Measurements from ENCODE around the gene MEIS2. TPM values are rescaled to one million over a fixed set of nuclear protein-coding genes. Genes with fewer than 3 reads are reported as not detected.

MEIS2 gene
- total RNA-seq, 1 donor from 2014 or later, result 6.6 TPM

DNA sequence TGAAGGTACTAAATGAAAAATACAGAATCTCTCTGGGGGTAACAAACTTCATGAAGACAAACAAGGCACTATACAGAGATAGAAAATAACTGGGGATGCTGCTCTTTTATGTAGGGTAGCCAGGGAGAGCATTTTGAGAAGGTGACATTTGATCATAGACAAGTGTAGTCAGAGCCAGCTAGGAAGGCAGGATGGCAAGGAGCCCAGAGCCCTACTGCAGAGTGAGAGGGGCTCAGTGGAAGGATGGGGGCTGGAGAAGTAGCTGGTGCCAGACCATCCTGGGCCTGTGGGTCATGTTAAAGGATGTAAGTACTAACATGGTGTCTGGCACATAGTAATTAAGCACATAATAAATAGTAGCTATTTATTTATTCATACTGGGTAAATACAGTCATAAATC is 133.6 kb downstream of the MEIS2 start:
- Histone ChIP-seq H3K36me3 (ENCODE audit: control insufficient read depth, insufficient read depth, low read length) (no peaks in the 10 kb centered on the region), H3K27me3 (ENCODE audit: control insufficient read depth, insufficient read depth, low read length) (no peaks in the 10 kb centered on the region), H3K4me3 (ENCODE audit: low read depth, low read length) (no peak overlapping the region)
- TF ChIP-seq, protein P1, sequence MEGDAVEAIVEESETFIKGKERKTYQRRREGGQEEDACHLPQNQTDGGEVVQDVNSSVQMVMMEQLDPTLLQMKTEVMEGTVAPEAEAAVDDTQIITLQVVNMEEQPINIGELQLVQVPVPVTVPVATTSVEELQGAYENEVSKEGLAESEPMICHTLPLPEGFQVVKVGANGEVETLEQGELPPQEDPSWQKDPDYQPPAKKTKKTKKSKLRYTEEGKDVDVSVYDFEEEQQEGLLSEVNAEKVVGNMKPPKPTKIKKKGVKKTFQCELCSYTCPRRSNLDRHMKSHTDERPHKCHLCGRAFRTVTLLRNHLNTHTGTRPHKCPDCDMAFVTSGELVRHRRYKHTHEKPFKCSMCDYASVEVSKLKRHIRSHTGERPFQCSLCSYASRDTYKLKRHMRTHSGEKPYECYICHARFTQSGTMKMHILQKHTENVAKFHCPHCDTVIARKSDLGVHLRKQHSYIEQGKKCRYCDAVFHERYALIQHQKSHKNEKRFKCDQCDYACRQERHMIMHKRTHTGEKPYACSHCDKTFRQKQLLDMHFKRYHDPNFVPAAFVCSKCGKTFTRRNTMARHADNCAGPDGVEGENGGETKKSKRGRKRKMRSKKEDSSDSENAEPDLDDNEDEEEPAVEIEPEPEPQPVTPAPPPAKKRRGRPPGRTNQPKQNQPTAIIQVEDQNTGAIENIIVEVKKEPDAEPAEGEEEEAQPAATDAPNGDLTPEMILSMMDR (IDR thresholded peaks at IDR 0.05; ENCODE audit: insufficient read depth, low read length, severe bottlenecking), result no peak
- DNase-seq (ENCODE audit: low read depth) (no peak), FAIRE-seq (no peak)

DNA sequence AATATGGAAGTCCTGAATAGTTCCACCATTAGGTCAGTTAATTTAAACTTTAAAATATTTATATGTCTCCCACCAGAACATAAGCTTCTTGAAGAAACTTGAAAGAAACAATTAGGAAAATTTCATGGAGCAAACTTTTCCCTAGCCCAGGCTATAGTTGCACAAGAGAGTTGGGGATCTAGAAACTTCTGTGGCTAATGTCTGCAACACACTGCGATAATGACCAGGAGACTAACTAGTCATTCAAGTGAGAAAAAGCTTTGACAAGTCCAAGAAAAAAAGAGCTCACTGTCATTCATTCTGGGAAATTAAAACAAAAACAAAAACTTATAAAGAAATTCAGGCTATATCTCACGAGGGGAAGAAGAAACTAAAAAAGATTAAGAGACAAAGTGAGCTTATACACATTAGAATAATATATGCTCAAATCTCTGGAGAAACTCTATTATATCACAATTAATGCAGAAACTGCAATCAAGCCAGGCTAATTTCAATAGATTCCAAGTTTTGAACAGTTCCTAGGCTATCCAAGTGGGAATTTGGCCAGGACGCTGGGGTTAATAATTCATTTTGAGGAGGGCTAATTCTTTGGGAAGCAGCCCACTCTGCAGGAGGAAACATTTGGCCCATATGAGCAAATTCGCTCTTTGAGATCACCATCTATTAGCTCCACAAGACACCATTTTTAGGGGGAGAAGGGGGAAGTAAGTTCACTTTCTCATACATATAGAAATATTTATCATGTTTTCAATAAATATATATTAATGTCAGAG is 134.6 kb downstream of the MEIS2 start:
- TF ChIP-seq, protein P1 (IDR thresholded peaks at IDR 0.05; ENCODE audit: insufficient read depth, low read length, severe bottlenecking), result no peak
- no peaks in the 10 kb centered on the region for H3K27me3 ChIP-seq (ENCODE audit: control insufficient read depth, insufficient read depth, low read length)
- H3K4me3 ChIP-seq (ENCODE audit: low read depth, low read length), result no peak overlapping the region
- FAIRE-seq (no peak), DNase-seq (ENCODE audit: low read depth) (no peak)
- no peaks in the 10 kb centered on the region for H3K36me3 ChIP-seq (ENCODE audit: control insufficient read depth, insufficient read depth, low read length)

- DNase-seq (ENCODE audit: low read depth) (no peak), FAIRE-seq (no peak)
- TF ChIP-seq, protein P1 (IDR thresholded peaks at IDR 0.05; ENCODE audit: insufficient read depth, low read length, severe bottlenecking), result no peak
- H3K4me3 ChIP-seq (ENCODE audit: low read depth, low read length), result no peak overlapping the region
- no peaks in the 10 kb centered on the region for H3K36me3 ChIP-seq (ENCODE audit: control insufficient read depth, insufficient read depth, low read length)
- H3K27me3 ChIP-seq (ENCODE audit: control insufficient read depth, insufficient read depth, low read length), result no peaks in the 10 kb centered on the region
Measured at GRCh38 chr15:36964626-36965025, 135.7 kb downstream of the MEIS2 start.

GRCh38 chr15:36961956-36962355 is 138.4 kb downstream of the MEIS2 start:
- FAIRE-seq (no peak), DNase-seq (ENCODE audit: low read depth) (no peak)
- Histone ChIP-seq H3K27me3 (ENCODE audit: control insufficient read depth, insufficient read depth, low read length) (no peaks in the 10 kb centered on the region), H3K36me3 (ENCODE audit: control insufficient read depth, insufficient read depth, low read length) (no peaks in the 10 kb centered on the region), H3K4me3 (ENCODE audit: low read depth, low read length) (no peak overlapping the region)
- TF ChIP-seq, protein P1 (IDR thresholded peaks at IDR 0.05; ENCODE audit: insufficient read depth, low read length, severe bottlenecking), result no peak

- no peak overlapping the region for H3K4me3 ChIP-seq (ENCODE audit: low read depth, low read length)
- no peaks in the 10 kb centered on the region for H3K36me3 ChIP-seq (ENCODE audit: control insufficient read depth, insufficient read depth, low read length)
- TF ChIP-seq, protein P1 (IDR thresholded peaks at IDR 0.05; ENCODE audit: insufficient read depth, low read length, severe bottlenecking), result no peak
- DNase-seq (ENCODE audit: low read depth) (no peak), FAIRE-seq (no peak)
- H3K27me3 ChIP-seq (ENCODE audit: control insufficient read depth, insufficient read depth, low read length), result no peaks in the 10 kb centered on the region
Measured at GRCh38 chr15:36960947-36961227, 139.5 kb downstream of the MEIS2 start.

Data from bronchial epithelial cell (primary cell).